Mammary epithelial cell (primary cell): ENCODE data around the gene AKR7A3.

Source experiments
- EZH2 ChIP-seq: IDR thresholded peaks from 2 replicates; pipeline ENCODE4 v1.6.1; 2012; ENCODE audit warnings: low read length, inconsistent platforms, borderline replicate concordance
- TF ChIP-seq, protein P1 (sequence below), 2 donors: IDR thresholded peaks in 1 of 2; conservative IDR thresholded peaks in 1 of 2; 2 replicates each; pipeline ENCODE4 v1.5.1; 2011 to 2012; ENCODE audit warnings: inconsistent platforms in 2 of 2, low read length in 2 of 2, mild to moderate bottlenecking in 2 of 2, control low read depth in 1 of 2, low read depth in 1 of 2; ENCODE audit not compliant: insufficient read depth in 1 of 2; ENCODE audit errors: extremely low read depth in 1 of 2

DNA sequence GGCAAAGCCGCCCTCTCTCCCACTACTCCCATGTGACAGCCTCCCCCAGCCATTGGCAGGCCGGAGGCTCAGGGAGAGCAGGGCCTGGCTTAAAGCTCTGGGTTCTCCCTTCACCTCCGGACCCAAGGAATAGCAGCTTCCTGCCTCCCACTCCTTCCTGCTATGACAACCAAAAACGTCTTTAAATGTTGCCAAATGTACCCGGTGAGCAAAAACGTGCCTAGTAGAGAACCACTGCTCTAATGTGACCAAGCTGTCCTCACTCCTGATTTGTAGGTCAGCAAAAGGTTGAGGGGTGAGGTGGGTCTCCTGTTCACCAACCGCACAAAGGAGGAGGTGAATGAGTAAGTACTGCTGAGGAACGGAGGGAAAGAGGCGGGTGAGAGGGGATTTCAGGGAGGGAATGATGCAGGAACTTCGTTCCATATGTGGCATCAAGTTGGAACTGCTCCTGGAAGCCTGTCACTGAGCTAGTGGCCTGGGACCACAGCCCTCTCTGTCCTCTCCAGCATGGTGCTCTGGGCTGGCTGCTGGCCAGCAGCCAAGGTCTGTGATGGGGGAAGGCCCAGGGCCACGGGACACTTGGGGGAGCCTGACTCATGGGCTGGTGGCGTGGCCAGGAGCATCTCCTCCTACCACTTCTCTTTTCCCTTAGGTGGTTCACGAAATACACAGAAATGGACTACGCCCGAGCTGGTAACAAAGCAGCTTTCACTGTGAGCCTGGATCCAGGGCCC lies 31.2 kb downstream of the AKR7A3 start:
- TF ChIP-seq EZH2: no peak
- TF ChIP-seq, protein P1, sequence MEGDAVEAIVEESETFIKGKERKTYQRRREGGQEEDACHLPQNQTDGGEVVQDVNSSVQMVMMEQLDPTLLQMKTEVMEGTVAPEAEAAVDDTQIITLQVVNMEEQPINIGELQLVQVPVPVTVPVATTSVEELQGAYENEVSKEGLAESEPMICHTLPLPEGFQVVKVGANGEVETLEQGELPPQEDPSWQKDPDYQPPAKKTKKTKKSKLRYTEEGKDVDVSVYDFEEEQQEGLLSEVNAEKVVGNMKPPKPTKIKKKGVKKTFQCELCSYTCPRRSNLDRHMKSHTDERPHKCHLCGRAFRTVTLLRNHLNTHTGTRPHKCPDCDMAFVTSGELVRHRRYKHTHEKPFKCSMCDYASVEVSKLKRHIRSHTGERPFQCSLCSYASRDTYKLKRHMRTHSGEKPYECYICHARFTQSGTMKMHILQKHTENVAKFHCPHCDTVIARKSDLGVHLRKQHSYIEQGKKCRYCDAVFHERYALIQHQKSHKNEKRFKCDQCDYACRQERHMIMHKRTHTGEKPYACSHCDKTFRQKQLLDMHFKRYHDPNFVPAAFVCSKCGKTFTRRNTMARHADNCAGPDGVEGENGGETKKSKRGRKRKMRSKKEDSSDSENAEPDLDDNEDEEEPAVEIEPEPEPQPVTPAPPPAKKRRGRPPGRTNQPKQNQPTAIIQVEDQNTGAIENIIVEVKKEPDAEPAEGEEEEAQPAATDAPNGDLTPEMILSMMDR (conservative IDR thresholded peaks at IDR 0.05 in 1 of 2, IDR thresholded peaks at IDR 0.05 in 1 of 2; ENCODE audit: extremely low read depth in 1 of 2, insufficient read depth in 1 of 2, low read depth in 1 of 2, low read length in 2 of 2): no peak
